Measurements from ENCODE around the gene FBXO34. TPM values are rescaled to one million over a fixed set of nuclear protein-coding genes. Genes with fewer than 3 reads are reported as not detected.

The FBXO34 gene
- total RNA-seq, 4 donors from 2014 or later, result 28.8 to 44.4 (median 33.8) TPM

GRCh38 chr14:55327179-55327578 is 56.0 kb downstream of the FBXO34 start:
- Histone ChIP-seq H3K4me3 (no peak overlapping the region), H3K27me3 (no peaks in the 10 kb centered on the region), H3K4me1 (peaks cover 9% of the 10 kb centered on the region), H3K9me3 (no peaks in the 10 kb centered on the region), H3K27ac (no peak overlapping the region), H3K36me3 (no peaks in the 10 kb centered on the region)
- no peak for TF ChIP-seq POLR2A (IDR thresholded peaks at IDR 0.05)
- TF ChIP-seq EP300 (IDR thresholded peaks at IDR 0.05), result no peak
- TF ChIP-seq POLR2AphosphoS5 (IDR thresholded peaks at IDR 0.05), result no peak
- TF ChIP-seq, protein P1, sequence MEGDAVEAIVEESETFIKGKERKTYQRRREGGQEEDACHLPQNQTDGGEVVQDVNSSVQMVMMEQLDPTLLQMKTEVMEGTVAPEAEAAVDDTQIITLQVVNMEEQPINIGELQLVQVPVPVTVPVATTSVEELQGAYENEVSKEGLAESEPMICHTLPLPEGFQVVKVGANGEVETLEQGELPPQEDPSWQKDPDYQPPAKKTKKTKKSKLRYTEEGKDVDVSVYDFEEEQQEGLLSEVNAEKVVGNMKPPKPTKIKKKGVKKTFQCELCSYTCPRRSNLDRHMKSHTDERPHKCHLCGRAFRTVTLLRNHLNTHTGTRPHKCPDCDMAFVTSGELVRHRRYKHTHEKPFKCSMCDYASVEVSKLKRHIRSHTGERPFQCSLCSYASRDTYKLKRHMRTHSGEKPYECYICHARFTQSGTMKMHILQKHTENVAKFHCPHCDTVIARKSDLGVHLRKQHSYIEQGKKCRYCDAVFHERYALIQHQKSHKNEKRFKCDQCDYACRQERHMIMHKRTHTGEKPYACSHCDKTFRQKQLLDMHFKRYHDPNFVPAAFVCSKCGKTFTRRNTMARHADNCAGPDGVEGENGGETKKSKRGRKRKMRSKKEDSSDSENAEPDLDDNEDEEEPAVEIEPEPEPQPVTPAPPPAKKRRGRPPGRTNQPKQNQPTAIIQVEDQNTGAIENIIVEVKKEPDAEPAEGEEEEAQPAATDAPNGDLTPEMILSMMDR (IDR thresholded peaks at IDR 0.05), result no peak
- no peak for DNase-seq (ENCODE audit: low spot score in 2 of 2)
- whole genome bisulfite sequencing, result 81% methylated on average over 1 of the region's 1 CpG

GRCh38 chr14:55328317-55328716 is 57.1 kb downstream of the FBXO34 start:
- Histone ChIP-seq H3K4me1 (peaks cover 9% of the 10 kb centered on the region), H3K36me3 (no peaks in the 10 kb centered on the region), H3K9me3 (no peaks in the 10 kb centered on the region), H3K27me3 (no peaks in the 10 kb centered on the region), H3K27ac (no peak overlapping the region), H3K4me3 (no peak overlapping the region)
- whole genome bisulfite sequencing, result 77% methylated on average over 3 of the region's 3 CpGs
- no peak for TF ChIP-seq POLR2AphosphoS5 (IDR thresholded peaks at IDR 0.05)
- TF ChIP-seq POLR2A (IDR thresholded peaks at IDR 0.05), result no peak
- TF ChIP-seq, protein P1 (IDR thresholded peaks at IDR 0.05), result no peak
- no peak for TF ChIP-seq EP300 (IDR thresholded peaks at IDR 0.05)
- DNase-seq (ENCODE audit: low spot score in 2 of 2), result no peak

GRCh38 chr14:55329999-55330710 is 58.9 kb downstream of the FBXO34 start:
- Histone ChIP-seq H3K4me1 (peaks cover 24% of the 10 kb centered on the region), H3K9me3 (no peaks in the 10 kb centered on the region), H3K36me3 (no peaks in the 10 kb centered on the region), H3K27me3 (no peaks in the 10 kb centered on the region), H3K4me3 (no peak overlapping the region), H3K27ac (no peak overlapping the region)
- no peak for DNase-seq (ENCODE audit: low spot score in 2 of 2)
- TF ChIP-seq, protein P1 (IDR thresholded peaks at IDR 0.05), result no peak
- TF ChIP-seq POLR2AphosphoS5 (IDR thresholded peaks at IDR 0.05) (no peak), EP300 (IDR thresholded peaks at IDR 0.05) (no peak), POLR2A (IDR thresholded peaks at IDR 0.05) (no peak)
- 72% methylated on average over 6 of the region's 6 CpGs for WGBS

DNA sequence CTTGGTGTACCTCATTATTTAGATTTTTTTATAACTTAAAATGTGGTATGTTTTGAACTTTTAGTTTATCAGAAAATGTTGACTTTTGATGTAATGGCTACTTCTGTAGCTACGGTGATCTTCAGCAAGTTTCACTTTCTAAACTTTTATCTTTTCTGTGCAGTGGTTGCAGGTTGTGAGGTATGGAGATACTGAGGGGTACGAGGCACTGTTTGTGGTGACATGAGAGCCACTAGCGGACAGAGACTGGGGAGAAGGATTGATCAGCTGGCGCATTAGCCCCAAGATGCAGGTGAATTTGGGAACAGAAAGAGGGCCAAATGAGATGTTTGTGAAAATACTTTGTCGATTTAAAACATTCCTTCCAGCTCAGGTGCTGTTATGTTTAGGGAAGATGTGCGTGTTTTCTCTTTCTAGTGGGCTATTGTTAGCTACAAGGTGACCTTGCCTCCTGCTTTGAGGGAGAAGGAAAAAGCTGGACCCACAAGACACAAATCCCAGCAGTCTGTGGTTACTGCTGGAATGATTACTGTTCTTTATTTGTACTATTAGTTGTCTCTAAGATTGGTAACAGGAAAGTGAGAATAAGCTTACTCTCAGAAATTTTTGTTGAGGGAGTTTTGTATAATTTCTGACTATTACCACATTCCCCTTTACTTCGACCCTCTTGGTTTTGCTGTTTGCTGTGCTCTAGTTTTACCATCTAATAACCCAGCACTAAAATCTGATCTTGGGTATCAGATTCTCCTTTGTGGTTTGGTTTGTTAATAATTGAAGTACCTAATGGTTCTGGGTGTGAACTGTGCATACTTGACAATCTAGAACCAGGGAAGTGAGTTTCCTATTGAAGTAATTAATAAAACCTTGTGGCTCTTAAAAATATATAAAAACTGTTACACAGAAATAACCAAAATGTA is 61.7 kb downstream of the FBXO34 start:
- WGBS, result 85% methylated on average over 7 of the region's 7 CpGs
- Histone ChIP-seq H3K4me1 (peaks cover 29% of the 10 kb centered on the region), H3K4me3 (no peak overlapping the region), H3K27ac (no peak overlapping the region), H3K36me3 (no peaks in the 10 kb centered on the region), H3K27me3 (no peaks in the 10 kb centered on the region), H3K9me3 (no peaks in the 10 kb centered on the region)
- no peak for DNase-seq (ENCODE audit: low spot score in 2 of 2)
- TF ChIP-seq EP300 (IDR thresholded peaks at IDR 0.05) (no peak), POLR2AphosphoS5 (IDR thresholded peaks at IDR 0.05) (no peak), POLR2A (IDR thresholded peaks at IDR 0.05) (no peak)
- TF ChIP-seq, protein P1 (IDR thresholded peaks at IDR 0.05), result no peak

Data from suprapubic skin (tissue), 4 donors.